Activated CD4-positive, alpha-beta T cell treated with anti-CD3 and anti-CD28 coated beads for 24 hours (primary cell): ENCODE measurements around the gene CALR3.
"Not testable (repeated sequence)": the region's sequence is repeated elsewhere in the genome, so short reads cannot be mapped to it uniquely, and the experiment has no call there.

ENCODE experiments used
- DNase-seq, 2 donors: peaks; one replicate each; pipeline ENCODE4 v3.0.0-alpha.2; 2020; ENCODE audit warnings: low read depth in 2 of 2

The CALR3 gene

GRCh38 chr19:16497042-16497441 is 1.1 kb upstream of the CALR3 start:
- DNase-seq = no peak

- DNase-seq = no peak
Measured at GRCh38 chr19:16496613-16496983, 631 bp upstream of the CALR3 start.

- DNase-seq = not testable (repeated sequence)
Measured at GRCh38 chr19:16486476-16486875, 9.5 kb downstream of the CALR3 start.

- no peak for DNase-seq
Measured at GRCh38 chr19:16482745-16483144, 13.2 kb downstream of the CALR3 start.

GRCh38 chr19:16477311-16477710 is 18.7 kb downstream of the CALR3 start:
- DNase-seq = no peak

GRCh38 chr19:16476401-16476800 is 19.6 kb downstream of the CALR3 start:
- DNase-seq = no peak

GRCh38 chr19:16473875-16474392 is 22.0 kb downstream of the CALR3 start:
- DNase-seq = no peak

- no peak for DNase-seq
Measured at GRCh38 chr19:16472992-16473391, 23.0 kb downstream of the CALR3 start.

GRCh38 chr19:16472559-16472899 is 23.4 kb downstream of the CALR3 start:
- DNase-seq = not testable (repeated sequence)

GRCh38 chr19:16470911-16471811 is 24.8 kb downstream of the CALR3 start:
- no peak for DNase-seq

GRCh38 chr19:16470541-16470910 is 25.4 kb downstream of the CALR3 start:
- DNase-seq = no peak

GRCh38 chr19:16467581-16467980 is 28.4 kb downstream of the CALR3 start:
- DNase-seq = no peak

- DNase-seq = not testable (repeated sequence)
Measured at GRCh38 chr19:16466802-16467427, 29.1 kb downstream of the CALR3 start.

GRCh38 chr19:16465239-16465638 is 30.7 kb downstream of the CALR3 start:
- DNase-seq = no peak

- DNase-seq = no peak
Measured at GRCh38 chr19:16463991-16464575, 31.9 kb downstream of the CALR3 start.

- no peak for DNase-seq
Measured at GRCh38 chr19:16463341-16463990, 32.5 kb downstream of the CALR3 start.

GRCh38 chr19:16462757-16463250 is 33.2 kb downstream of the CALR3 start:
- DNase-seq = no peak

- DNase-seq = no peak
Measured at GRCh38 chr19:16461630-16462051, 34.3 kb downstream of the CALR3 start.

GRCh38 chr19:16460454-16460853 is 35.5 kb downstream of the CALR3 start:
- no peak for DNase-seq

- no peak for DNase-seq
Measured at GRCh38 chr19:16459680-16460079, 36.3 kb downstream of the CALR3 start.

GRCh38 chr19:16458391-16459341 is 37.3 kb downstream of the CALR3 start:
- no peak for DNase-seq
